Left lung (tissue), 8 donors: ENCODE results near the gene OR2L2. TPM values are rescaled to one million over a fixed set of nuclear protein-coding genes. Genes with fewer than 3 reads are reported as not detected.

Experiments
- polyA plus RNA-seq, 6 donors: library from polyadenylated mRNA; unstranded; fragments of 120-200 nt; gene quantifications; one replicate each; pipeline ENCODE4 v1.2.1, GENCODE V29; 2013; ENCODE audit not compliant: insufficient read length in 6 of 6
- total RNA-seq, 2 donors: library from RNA; stranded (reverse); fragmentation: NEBNext Ultra II Directional; extraction: Animal tissue kit (Norgen Biotek cat#: 25700); gene quantifications; one replicate each; pipeline ENCODE4 v1.2.1, GENCODE V29; 2021
- donor health status: DM: no; HTN: yes; CAD: no.
- donor health status: DM: no; HTN: no; CAD: no.

OR2L2 gene
- total and polyA plus RNA-seq, 8 donors = 0.04 to 0.09 (median 0.06) TPM; not detected in 2

Other genes starting within 250 kb of the OR2L2 start
- gene OR14A16, start 206.0 kb upstream of the OR2L2 start, total RNA-seq = not detected
- gene OR14A16, start 206.0 kb upstream of the OR2L2 start, polyA plus RNA-seq = not detected
- not detected for gene OR11L1, start 188.2 kb upstream of the OR2L2 start, total RNA-seq
- not detected for gene OR11L1, start 188.2 kb upstream of the OR2L2 start, polyA plus RNA-seq
- gene TRIM58, start 172.9 kb upstream of the OR2L2 start, total RNA-seq = 1 to 10 TPM; 3.8 to 4.8 TPM
- gene TRIM58, start 172.9 kb upstream of the OR2L2 start, polyA plus RNA-seq = 1 to 10 TPM; 1.6 to 4.2 (median 3.5) TPM
- 1 to 10 TPM in 1 of 2 donors, not detected in 1; 2.1 TPM for gene OR2W3, start 134.5 kb upstream of the OR2L2 start, total RNA-seq
- under 1 TPM; 0.24 to 0.98 (median 0.44) TPM for gene OR2W3, start 134.5 kb upstream of the OR2L2 start, polyA plus RNA-seq
- not detected for gene OR2T8, start 109.8 kb upstream of the OR2L2 start, total RNA-seq
- gene OR2T8, start 109.8 kb upstream of the OR2L2 start, polyA plus RNA-seq = not detected
- gene OR2AJ1, start 105.2 kb upstream of the OR2L2 start, total RNA-seq = not detected
- not detected for gene OR2AJ1, start 105.2 kb upstream of the OR2L2 start, polyA plus RNA-seq
- gene OR2L8, start 81.2 kb upstream of the OR2L2 start, total RNA-seq = not detected
- gene OR2L8, start 81.2 kb upstream of the OR2L2 start, polyA plus RNA-seq = not detected
- not detected for gene OR2AK2, start 64.8 kb upstream of the OR2L2 start, total RNA-seq
- not detected for gene OR2AK2, start 64.8 kb upstream of the OR2L2 start, polyA plus RNA-seq
- gene OR2L5, start 16.4 kb upstream of the OR2L2 start, total RNA-seq = not detected
- gene OR2L5, start 16.4 kb upstream of the OR2L2 start, polyA plus RNA-seq = not detected
- not detected for gene OR2L3, start 16.8 kb downstream of the OR2L2 start, total RNA-seq
- not detected for gene OR2L3, start 16.8 kb downstream of the OR2L2 start, polyA plus RNA-seq
- not detected for gene OR2L13, start 65.1 kb downstream of the OR2L2 start, total RNA-seq
- gene OR2L13, start 65.1 kb downstream of the OR2L2 start, polyA plus RNA-seq = not detected
- not detected for gene OR2M5, start 115.1 kb downstream of the OR2L2 start, total RNA-seq
- not detected for gene OR2M5, start 115.1 kb downstream of the OR2L2 start, polyA plus RNA-seq
- gene OR2M2, start 144.8 kb downstream of the OR2L2 start, total RNA-seq = not detected
- not detected for gene OR2M2, start 144.8 kb downstream of the OR2L2 start, polyA plus RNA-seq
- not detected for gene OR2M3, start 167.2 kb downstream of the OR2L2 start, total RNA-seq
- under 1 TPM; 0.01 to 0.07 (median 0.04) TPM for gene OR2M3, start 167.2 kb downstream of the OR2L2 start, polyA plus RNA-seq
- gene OR2M4, start 201.3 kb downstream of the OR2L2 start, total RNA-seq = not detected
- under 1 TPM; 0.04 to 0.12 (median 0.08) TPM for gene OR2M4, start 201.3 kb downstream of the OR2L2 start, polyA plus RNA-seq
- not detected for gene OR2T33, start 247.9 kb downstream of the OR2L2 start, total RNA-seq
- gene OR2T33, start 247.9 kb downstream of the OR2L2 start, polyA plus RNA-seq = not detected